ENCODE data around the gene CLSTN2. TPM values are rescaled to one million over a fixed set of nuclear protein-coding genes. Genes with fewer than 3 reads are reported as not detected.

The CLSTN2 gene
- total RNA-seq, 1 experiment from 2014 or later, result 0.68 TPM

- Histone ChIP-seq H2BK15ac (ENCODE audit: low read depth, low read length) (no peak overlapping the region), H2AK5ac (ENCODE audit: insufficient read length, low read length) (no peak overlapping the region), H2BK20ac (ENCODE audit: low read depth, low read length, poor library complexity, severe bottlenecking) (no peak overlapping the region), H2BK120ac (ENCODE audit: low read depth, low read length, poor library complexity, severe bottlenecking) (no peak overlapping the region), H3K79me1 (ENCODE audit: insufficient read depth, low read depth, low read length, poor library complexity, severe bottlenecking) (no peaks in the 10 kb centered on the region), H2BK12ac (ENCODE audit: insufficient read length, low read depth, low read length) (no peak overlapping the region), H3K79me2 (ENCODE audit: insufficient read depth, low read length) (no peaks in the 10 kb centered on the region), H3K4ac (ENCODE audit: low read depth, low read length) (no peak overlapping the region), H4K8ac (replicated peaks; ENCODE audit: insufficient read length, low read depth, low read length) (no peak overlapping the region), H3K14ac (ENCODE audit: insufficient read depth, low read length) (no peak overlapping the region), H3K27ac (ENCODE audit: insufficient read length, low read depth, low read length) (no peak overlapping the region), H3K27me3 (ENCODE audit: insufficient read depth, low read length) (no peaks in the 10 kb centered on the region), H4K5ac (ENCODE audit: insufficient read length, low read depth, low read length) (no peak overlapping the region), H3K18ac (ENCODE audit: insufficient read length, low read depth, low read length) (no peak overlapping the region), H3K9ac (ENCODE audit: extremely low read depth, insufficient read length, low read length) (no peak overlapping the region), H3K23me2 (ENCODE audit: insufficient read length, low read depth, low read length, poor library complexity, severe bottlenecking) (no peaks in the 10 kb centered on the region), H2BK5ac (ENCODE audit: insufficient read length, low read length) (no peak overlapping the region), H4K91ac (ENCODE audit: insufficient read length, low read depth, low read length) (no peak overlapping the region), H3K23ac (ENCODE audit: insufficient read length, low read depth, low read length) (no peak overlapping the region), H4K20me1 (ENCODE audit: control insufficient read depth, insufficient read depth, insufficient read length) (no peaks in the 10 kb centered on the region), H2AFZ (ENCODE audit: low read length) (no peak overlapping the region), H3K56ac (ENCODE audit: insufficient read length, low read depth, low read length) (no peak overlapping the region), H3K9me3 (ENCODE audit: control insufficient read depth, low read depth, low read length) (no peaks in the 10 kb centered on the region), H3K4me1 (ENCODE audit: insufficient read depth, low read length) (no peaks in the 10 kb centered on the region), H3T11ph (ENCODE audit: low read length) (no peak overlapping the region), H3K4me2 (ENCODE audit: insufficient read depth, insufficient read length, low read length) (no peak overlapping the region)
- TF ChIP-seq, protein P1, sequence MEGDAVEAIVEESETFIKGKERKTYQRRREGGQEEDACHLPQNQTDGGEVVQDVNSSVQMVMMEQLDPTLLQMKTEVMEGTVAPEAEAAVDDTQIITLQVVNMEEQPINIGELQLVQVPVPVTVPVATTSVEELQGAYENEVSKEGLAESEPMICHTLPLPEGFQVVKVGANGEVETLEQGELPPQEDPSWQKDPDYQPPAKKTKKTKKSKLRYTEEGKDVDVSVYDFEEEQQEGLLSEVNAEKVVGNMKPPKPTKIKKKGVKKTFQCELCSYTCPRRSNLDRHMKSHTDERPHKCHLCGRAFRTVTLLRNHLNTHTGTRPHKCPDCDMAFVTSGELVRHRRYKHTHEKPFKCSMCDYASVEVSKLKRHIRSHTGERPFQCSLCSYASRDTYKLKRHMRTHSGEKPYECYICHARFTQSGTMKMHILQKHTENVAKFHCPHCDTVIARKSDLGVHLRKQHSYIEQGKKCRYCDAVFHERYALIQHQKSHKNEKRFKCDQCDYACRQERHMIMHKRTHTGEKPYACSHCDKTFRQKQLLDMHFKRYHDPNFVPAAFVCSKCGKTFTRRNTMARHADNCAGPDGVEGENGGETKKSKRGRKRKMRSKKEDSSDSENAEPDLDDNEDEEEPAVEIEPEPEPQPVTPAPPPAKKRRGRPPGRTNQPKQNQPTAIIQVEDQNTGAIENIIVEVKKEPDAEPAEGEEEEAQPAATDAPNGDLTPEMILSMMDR (conservative IDR thresholded peaks at IDR 0.05), result no peak
- Mint-ChIP-seq H3K9me3 (no peaks in the 10 kb centered on the region; a peak in 1 of 5 replicates), H3K36me3 (ENCODE audit: insufficient read depth in 1 of 3, low read depth in 3 of 3) (no peaks in the 10 kb centered on the region), H3K27me3 (ENCODE audit: low read depth) (no peaks in the 10 kb centered on the region), H3K4me3 (no peak overlapping the region), H3K27ac (no peak overlapping the region), H3K4me1 (no peaks in the 10 kb centered on the region)
- no CpG with 5 or more reads among the region's 3 CpGs for WGBS (ENCODE audit: extremely low coverage, insufficient read length, low lambda C conversion rate)
- DNase-seq, result no peak
Observed at GRCh38 chr3:140603766-140604165, 668.8 kb downstream of the CLSTN2 start.

All from H9 (cell line).